IMR-90 (cell line): ENCODE results near the gene A1BG. TPM values are rescaled to one million over a fixed set of nuclear protein-coding genes. Genes with fewer than 3 reads are reported as not detected.

Experiments
- ATAC-seq: fragments of 200-7000 bp; cut with Tn5 transposase; 2 replicates; pipeline ENCODE4 v1.9.1; 2020; ENCODE audit warnings: low read depth, mild to moderate bottlenecking, moderate library complexity
- BruUV-seq: library from RNA; stranded (reverse); fragments of 400-500 nt; replicated peaks from 2 replicates; lab custom pipeline; 2021; lab: Mats Ljungman, UMichigan
- CTCF ChIA-PET: fragments of 300-600 bp; formaldehyde crosslinking; extraction: SDS; loops from one replicate; lab custom pipeline; 2021; ENCODE audit warnings: antibody characterized with exemption; lab: Yijun Ruan, JAX
- POLR2A ChIA-PET: fragments of 300-600 bp; sonication (Branson Sonifier 250); formaldehyde crosslinking; loops from one replicate; lab custom pipeline; 2022; ENCODE audit warnings: antibody characterized with exemption; ENCODE audit not compliant: unreplicated experiment; lab: Charles Lee
- DNase-seq: peaks from one replicate; pipeline ENCODE4 v3.0.0; 2013
- H2AFZ ChIP-seq: replicated peaks from 2 replicates; pipeline ENCODE3; 2013; ENCODE audit warnings: low read length, mild to moderate bottlenecking; ENCODE audit not compliant: poor library complexity
- H2AK5ac ChIP-seq: 2 replicates; pipeline ENCODE4 v1.6.1; 2013; ENCODE audit warnings: low read depth, low read length, inconsistent platforms
- H2AK9ac ChIP-seq: replicated peaks from 2 replicates; pipeline ENCODE3; 2013; ENCODE audit warnings: mild to moderate bottlenecking, low read depth, low read length, moderate library complexity; ENCODE audit not compliant: poor library complexity
- H2BK120ac ChIP-seq: 2 replicates; pipeline ENCODE4 v1.6.1; 2013; ENCODE audit warnings: low read depth, low read length, inconsistent platforms
- H2BK15ac ChIP-seq: 3 replicates; pipeline ENCODE4 v1.6.1; 2013; ENCODE audit warnings: low read depth, low read length, inconsistent platforms
- H2BK20ac ChIP-seq: 2 replicates; pipeline ENCODE4 v1.6.1; 2013; ENCODE audit warnings: low read depth, mild to moderate bottlenecking, inconsistent platforms, low read length, moderate library complexity
- H2BK5ac ChIP-seq: 2 replicates; pipeline ENCODE4 v1.6.1; 2013; ENCODE audit warnings: mild to moderate bottlenecking, low read depth, low read length, inconsistent platforms; ENCODE audit not compliant: poor library complexity, severe bottlenecking
- H3K14ac ChIP-seq: replicated peaks from 2 replicates; pipeline ENCODE4 v1.6.1; 2013; ENCODE audit warnings: low read depth, low read length, inconsistent platforms
- H3K18ac ChIP-seq: 2 replicates; pipeline ENCODE4 v1.6.1; 2013; ENCODE audit warnings: low read depth, low read length, control low read depth
- H3K23ac ChIP-seq: 2 replicates; pipeline ENCODE4 v1.6.1; 2013; ENCODE audit warnings: low read depth, low read length, inconsistent platforms
- H3K27ac ChIP-seq: 2 replicates; pipeline ENCODE4 v1.5.1; 2013; ENCODE audit warnings: mild to moderate bottlenecking, control low read depth, low read length; ENCODE audit not compliant: insufficient read depth
- H3K27me3 ChIP-seq: 2 replicates; pipeline ENCODE4 v1.6.1; 2013; ENCODE audit warnings: low read length; ENCODE audit not compliant: control insufficient read depth, insufficient read depth
- H3K36me3 ChIP-seq: 2 replicates; pipeline ENCODE4 v1.6.1; 2013; ENCODE audit warnings: low read length, mixed read lengths; ENCODE audit not compliant: control insufficient read depth, insufficient read depth
- H3K4ac ChIP-seq: 2 replicates; pipeline ENCODE4 v1.6.1; 2013; ENCODE audit warnings: low read depth, low read length, inconsistent platforms
- H3K4me1 ChIP-seq: 2 replicates; pipeline ENCODE4 v1.6.1; 2013; ENCODE audit warnings: low read length, mixed read lengths; ENCODE audit not compliant: control insufficient read depth, insufficient read depth
- H3K4me2 ChIP-seq: 2 replicates; pipeline ENCODE4 v1.6.1; 2013; ENCODE audit warnings: low read depth, mild to moderate bottlenecking, control low read depth, low read length, moderate library complexity
- H3K4me3 ChIP-seq: 2 replicates; pipeline ENCODE4 v1.5.1; 2013; ENCODE audit warnings: low read depth, mild to moderate bottlenecking, control low read depth, low read length, moderate library complexity; ENCODE audit not compliant: insufficient read depth
- H3K56ac ChIP-seq: 2 replicates; pipeline ENCODE4 v1.6.1; 2013; ENCODE audit warnings: low read length, inconsistent platforms; ENCODE audit not compliant: insufficient read depth; ENCODE audit errors: extremely low read depth
- H3K79me1 ChIP-seq, 2 experiments: 2 replicates each; pipeline ENCODE4 v1.6.1; 2013; ENCODE audit warnings: low read length in 2 of 2, inconsistent platforms in 1 of 2, low read depth in 1 of 2
- H3K9ac ChIP-seq: 2 replicates; pipeline ENCODE4 v1.6.1; 2013; ENCODE audit warnings: low read depth, low read length, control low read depth
- H3K9me1 ChIP-seq: 2 replicates; pipeline ENCODE4 v1.6.1; 2013; ENCODE audit warnings: low read length, inconsistent platforms; ENCODE audit not compliant: insufficient read depth
- H3K9me3 ChIP-seq: 2 replicates; pipeline ENCODE4 v1.6.1; 2013; ENCODE audit warnings: low read length; ENCODE audit not compliant: control insufficient read depth, insufficient read depth
- H4K20me1 ChIP-seq: 2 replicates; pipeline ENCODE4 v1.6.1; 2013; ENCODE audit warnings: low read length, inconsistent platforms; ENCODE audit not compliant: insufficient read depth
- H4K5ac ChIP-seq: 2 replicates; pipeline ENCODE4 v1.6.1; 2013; ENCODE audit warnings: mild to moderate bottlenecking, low read depth, low read length, control low read depth
- H4K8ac ChIP-seq, 2 experiments: 2 replicates each; pipeline ENCODE4 v1.6.1; 2013; ENCODE audit warnings: low read depth in 2 of 2, low read length in 2 of 2, control low read depth in 1 of 2, inconsistent platforms in 1 of 2
- H4K91ac ChIP-seq: 2 replicates; pipeline ENCODE4 v1.6.1; 2013; ENCODE audit warnings: low read depth, low read length, inconsistent platforms; ENCODE audit not compliant: insufficient read depth
- BHLHE40 ChIP-seq: fragments of 150-350 bp; IDR thresholded peaks from 2 replicates; pipeline ENCODE4 v1.6.1; 2016; ENCODE audit warnings: mild to moderate bottlenecking, low read depth, low read length
- CEBPB ChIP-seq: IDR thresholded peaks from 2 replicates; pipeline ENCODE4 v1.6.1; 2012; ENCODE audit warnings: low read depth, low read length, improper control_type of control experiment
- CTCF ChIP-seq: conservative IDR thresholded peaks from 2 replicates; pipeline ENCODE4 v1.5.1; 2012; ENCODE audit warnings: mild to moderate bottlenecking, low read depth, low read length, improper control_type of control experiment
- FOS ChIP-seq: fragments of 150-350 bp; IDR thresholded peaks from 2 replicates; pipeline ENCODE4 v1.6.1; 2016; ENCODE audit warnings: low read depth, low read length
- MAZ ChIP-seq: IDR thresholded peaks from 2 replicates; pipeline ENCODE4 v1.6.1; 2012; ENCODE audit warnings: low read depth, mild to moderate bottlenecking, low read length, improper control_type of control experiment, moderate library complexity, borderline replicate concordance
- MXI1 ChIP-seq: IDR thresholded peaks from 2 replicates; pipeline ENCODE4 v1.6.1; 2012; ENCODE audit warnings: low read depth, mild to moderate bottlenecking, low read length, moderate library complexity, borderline replicate concordance
- NFE2L2 ChIP-seq: fragments of 150-350 bp; IDR thresholded peaks from 2 replicates; pipeline ENCODE4 v1.6.1; 2016; ENCODE audit warnings: low read depth, mild to moderate bottlenecking, low read length
- POLR2A ChIP-seq: IDR thresholded peaks from 2 replicates; pipeline ENCODE4 v1.6.1; 2012; ENCODE audit warnings: mild to moderate bottlenecking, low read depth, low read length
- RAD21 ChIP-seq: IDR thresholded peaks from 2 replicates; pipeline ENCODE4 v1.6.1; 2012; ENCODE audit warnings: low read length, improper control_type of control experiment
- RCOR1 ChIP-seq: IDR thresholded peaks from 2 replicates; pipeline ENCODE4 v1.6.1; 2012; ENCODE audit warnings: mild to moderate bottlenecking, low read length, improper control_type of control experiment; ENCODE audit not compliant: insufficient replicate concordance
- USF2 ChIP-seq: fragments of 150-350 bp; IDR thresholded peaks from 2 replicates; pipeline ENCODE4 v1.6.1; 2017; ENCODE audit warnings: mild to moderate bottlenecking, antibody characterized with exemption, low read length, low read depth
- WGBS, 2 experiments: methylation state at CpG; one replicate each; pipeline versions ENCODE4 v1.1.5 to v1.1.7; 2013; ENCODE audit warnings: missing lambda C conversion rate in 2 of 2; ENCODE audit not compliant: insufficient read length in 1 of 2; ENCODE audit errors: extremely low coverage in 2 of 2; 5-methylcytosine and 5-hydroxymethylcytosine counted together
- dilution Hi-C: fragments of 300-500 bp; cut with HindIII; formaldehyde crosslinking; loops from one replicate; pipeline ENCODE4 v1.14.3; 2018; ENCODE audit warnings: low sequenced_read_pairs; ENCODE audit not compliant: unreplicated experiment
- in situ Hi-C: fragments of 300-500 bp; cut with MboI; formaldehyde crosslinking; loops from 3 replicates; pipeline ENCODE4 v1.14.3; 2019; ENCODE audit warnings: low sequenced_read_pairs, inconsistent platforms, mixed read lengths
- intact Hi-C: fragments of 100-400 bp; cut with micrococcal nuclease; formaldehyde crosslinking; loops from 2 replicates; pipeline ENCODE4 v1.10.0; 2022
- polyA plus RNA-seq, 3 experiments: library from polyadenylated mRNA; depleted of rRNA; stranded (reverse); fragments of >200 nt; gene quantifications; 2 replicates each; pipeline ENCODE4 v1.2.3, GENCODE V29; 2012; ENCODE audit warnings: low replicate concordance in 1 of 3
- total RNA-seq: library from RNA; depleted of rRNA; stranded (reverse); fragments of >200 nt; gene quantifications from 2 replicates; pipeline ENCODE4 v1.2.3, GENCODE V29; 2012

The A1BG gene
- total and polyA plus RNA-seq, 2 of the 4 experiments (the other 2 are of a cell fraction): 4.5 to 54.5 TPM

- ATAC-seq (no peak), DNase-seq (no peak)
- TF ChIP-seq MAZ: no peak
- TF ChIP-seq FOS: no peak
- no peak for TF ChIP-seq NFE2L2
- no peak for TF ChIP-seq BHLHE40
- TF ChIP-seq CTCF: no peak
- TF ChIP-seq RAD21: no peak
- no peak for TF ChIP-seq POLR2A
- no peak for TF ChIP-seq RCOR1
- TF ChIP-seq MXI1: no peak
- TF ChIP-seq CEBPB: no peak
- TF ChIP-seq USF2: no peak
- intact Hi-C loops (no loop called here), in situ Hi-C loops (no loop called here), dilution Hi-C loops (no loop called here)
- Histone ChIP-seq H3K27me3 (no peaks in the 10 kb centered on the region), H3K4me3 (no peak overlapping the region), H3K9me1 (no peaks in the 10 kb centered on the region; the same call in 1 of the 2 replicates), H3K79me1 (peaks cover 34 to 39% of the 10 kb centered on the region in 2 experiments), H3K36me3 (peaks cover 72% of the 10 kb centered on the region), H4K20me1 (peaks cover 4% of the 10 kb centered on the region; the same call in 1 of the 2 replicates), H3K4me2 (no peak overlapping the region), H3K9ac (no peak overlapping the region), H3K4ac (no peak overlapping the region), H4K5ac (no peak overlapping the region), H4K91ac (no peak overlapping the region), H3K23ac (no peak overlapping the region), H2AFZ (no peak overlapping the region), H2AK5ac (no peak overlapping the region), H3K14ac (no peak overlapping the region), H3K27ac (no peak overlapping the region), H3K4me1 (no peaks in the 10 kb centered on the region), H3K9me3 (peaks cover 52% of the 10 kb centered on the region), H4K8ac (no peak overlapping the region), H2BK20ac (no peak overlapping the region), H2BK120ac (no peak overlapping the region), H2AK9ac (no peak overlapping the region), H3K56ac (no peak overlapping the region), H2BK15ac (no peak overlapping the region), H3K18ac (no peak overlapping the region), H2BK5ac (no peak overlapping the region)
- WGBS, 2 experiments: 100% methylated on average over 4 of the region's 7 CpGs; no CpG with 5 or more reads in 1 of the 2 experiments
- ChIA-PET CTCF (no interaction called here), POLR2A (no interaction called here)
- BruUV-seq: no TSS peak
Observed at GRCh38 chr19:58296104-58296503, 57.2 kb downstream of the A1BG start.
